Stimulated activated CD8-positive, alpha-beta memory T cell treated with anti-CD3 and anti-CD28 coated beads, Interleukin-2, amount 100 ng/mL, for 48 hours (primary cell): ENCODE measurements around the gene JAM3.
"Not testable (repeated sequence)": the region's sequence is repeated elsewhere in the genome, so short reads cannot be mapped to it uniquely, and the experiment has no call there.

Source experiments
- DNase-seq, 2 donors: peaks; one replicate each; pipeline ENCODE4 v3.0.0-alpha.2; 2020; ENCODE audit warnings: low read depth in 2 of 2

Gene JAM3

GRCh38 chr11:134062265-134063123 is 6.4 kb upstream of the JAM3 start:
- DNase-seq, result no peak

- no peak for DNase-seq
Measured at GRCh38 chr11:134063124-134063495, 5.8 kb upstream of the JAM3 start.

GRCh38 chr11:134063991-134064747 is 4.7 kb upstream of the JAM3 start:
- DNase-seq, result no peak

- DNase-seq, result no peak
Measured at GRCh38 chr11:134065381-134065780, 3.5 kb upstream of the JAM3 start.

- no peak for DNase-seq
Measured at GRCh38 chr11:134066943-134067885, 1.7 kb upstream of the JAM3 start.

- DNase-seq, result no peak
Measured at GRCh38 chr11:134069426-134070341, 812 bp downstream of the JAM3 start.

- no peak for DNase-seq
Measured at GRCh38 chr11:134070342-134070845, 1.5 kb downstream of the JAM3 start.

- DNase-seq, result no peak
Measured at GRCh38 chr11:134071306-134071705, 2.4 kb downstream of the JAM3 start.

- no peak for DNase-seq
Measured at GRCh38 chr11:134071766-134072402, 3.0 kb downstream of the JAM3 start.

GRCh38 chr11:134072844-134073243 is 4.0 kb downstream of the JAM3 start:
- DNase-seq, result no peak

- no peak for DNase-seq
Measured at GRCh38 chr11:134074346-134074745, 5.5 kb downstream of the JAM3 start.

- DNase-seq, result no peak
Measured at GRCh38 chr11:134074766-134075165, 5.9 kb downstream of the JAM3 start.

GRCh38 chr11:134079317-134079716 is 10.4 kb downstream of the JAM3 start:
- DNase-seq, result no peak

GRCh38 chr11:134081258-134081657 is 12.4 kb downstream of the JAM3 start:
- DNase-seq, result not testable (repeated sequence)

- no peak for DNase-seq
Measured at GRCh38 chr11:134082990-134083389, 14.1 kb downstream of the JAM3 start.

GRCh38 chr11:134086376-134086775 is 17.5 kb downstream of the JAM3 start:
- DNase-seq, result no peak

- DNase-seq, result not testable (repeated sequence)
Measured at GRCh38 chr11:134092006-134092405, 23.1 kb downstream of the JAM3 start.

- no peak for DNase-seq
Measured at GRCh38 chr11:134097166-134097565, 28.3 kb downstream of the JAM3 start.

- DNase-seq, result no peak
Measured at GRCh38 chr11:134098566-134099184, 29.8 kb downstream of the JAM3 start.

- no peak for DNase-seq
Measured at GRCh38 chr11:134100171-134100570, 31.3 kb downstream of the JAM3 start.
